IMR-90 (cell line): ENCODE measurements around the gene PTGES.

Experiments used
- BHLHE40 ChIP-seq: fragments of 150-350 bp; IDR thresholded peaks from 2 replicates; pipeline ENCODE4 v1.6.1; 2016; ENCODE audit warnings: mild to moderate bottlenecking, low read depth, low read length
- CEBPB ChIP-seq: IDR thresholded peaks from 2 replicates; pipeline ENCODE4 v1.6.1; 2012; ENCODE audit warnings: low read depth, low read length, improper control_type of control experiment
- CTCF ChIP-seq: conservative IDR thresholded peaks from 2 replicates; pipeline ENCODE4 v1.5.1; 2012; ENCODE audit warnings: mild to moderate bottlenecking, low read depth, low read length, improper control_type of control experiment
- ELK1 ChIP-seq: fragments of 150-350 bp; IDR thresholded peaks from 2 replicates; pipeline ENCODE4 v1.6.1; 2016; ENCODE audit warnings: low read depth, mild to moderate bottlenecking, low read length, moderate library complexity, borderline replicate concordance
- MAZ ChIP-seq: IDR thresholded peaks from 2 replicates; pipeline ENCODE4 v1.6.1; 2012; ENCODE audit warnings: low read depth, mild to moderate bottlenecking, low read length, improper control_type of control experiment, moderate library complexity, borderline replicate concordance
- MXI1 ChIP-seq: IDR thresholded peaks from 2 replicates; pipeline ENCODE4 v1.6.1; 2012; ENCODE audit warnings: low read depth, mild to moderate bottlenecking, low read length, moderate library complexity, borderline replicate concordance
- POLR2A ChIP-seq: IDR thresholded peaks from 2 replicates; pipeline ENCODE4 v1.6.1; 2012; ENCODE audit warnings: mild to moderate bottlenecking, low read depth, low read length
- RAD21 ChIP-seq: IDR thresholded peaks from 2 replicates; pipeline ENCODE4 v1.6.1; 2012; ENCODE audit warnings: low read length, improper control_type of control experiment
- RFX5 ChIP-seq: IDR thresholded peaks from 2 replicates; pipeline ENCODE4 v1.8.0; 2012; ENCODE audit warnings: low read depth, mild to moderate bottlenecking, low read length, moderate library complexity
- USF2 ChIP-seq: fragments of 150-350 bp; IDR thresholded peaks from 2 replicates; pipeline ENCODE4 v1.6.1; 2017; ENCODE audit warnings: mild to moderate bottlenecking, antibody characterized with exemption, low read length, low read depth

- TF ChIP-seq POLR2A, result no peak
- TF ChIP-seq CTCF, result no peak
- TF ChIP-seq MAZ, result no peak
- no peak for TF ChIP-seq RFX5
- TF ChIP-seq USF2, result no peak
- no peak for TF ChIP-seq MXI1
- TF ChIP-seq RAD21, result no peak
- TF ChIP-seq ELK1, result no peak
- TF ChIP-seq BHLHE40, result no peak
- TF ChIP-seq CEBPB, result no peak
These were observed 58.6 kb downstream of the PTGES start for GRCh38 chr9:129694243-129694646.
